Mammary epithelial cell (primary cell): ENCODE results near the gene TACR1.

Experiments
- CTCF ChIP-seq, 2 donors: IDR thresholded peaks in 1 of 2; conservative IDR thresholded peaks in 1 of 2; 2 replicates each; pipeline ENCODE4 v1.5.1; 2011 to 2012; ENCODE audit warnings: inconsistent platforms in 2 of 2, low read length in 2 of 2, mild to moderate bottlenecking in 2 of 2, control low read depth in 1 of 2, low read depth in 1 of 2; ENCODE audit not compliant: insufficient read depth in 1 of 2; ENCODE audit errors: extremely low read depth in 1 of 2
- EZH2 ChIP-seq: IDR thresholded peaks from 2 replicates; pipeline ENCODE4 v1.6.1; 2012; ENCODE audit warnings: low read length, inconsistent platforms, borderline replicate concordance

DNA sequence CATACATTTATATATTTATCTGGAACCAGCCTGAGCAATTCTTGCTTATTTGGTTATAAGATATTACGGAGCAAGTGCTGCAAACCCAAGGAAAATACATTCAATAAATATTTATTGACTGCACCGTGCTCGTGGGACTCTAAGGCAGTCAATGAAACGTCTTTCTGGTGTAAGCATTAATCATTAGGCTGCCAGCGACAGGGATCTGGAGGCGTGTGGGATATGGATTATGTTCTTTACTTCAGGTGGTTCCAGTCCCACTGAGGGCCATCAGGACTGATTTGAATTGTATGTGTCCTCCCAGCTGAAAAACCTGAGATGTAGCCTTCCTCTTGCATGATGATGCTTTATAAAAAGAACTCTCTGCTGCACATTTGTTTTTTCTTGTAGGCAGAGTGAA lies 75.4 kb downstream of the TACR1 start:
- TF ChIP-seq CTCF (conservative IDR thresholded peaks at IDR 0.05 in 1 of 2, IDR thresholded peaks at IDR 0.05 in 1 of 2; ENCODE audit: extremely low read depth in 1 of 2, insufficient read depth in 1 of 2, low read depth in 1 of 2, low read length in 2 of 2): no peak
- TF ChIP-seq EZH2: no peak
